Body of pancreas (tissue), 4 donors: ENCODE results near the gene LACTB. TPM values are rescaled to one million over a fixed set of nuclear protein-coding genes. Genes with fewer than 3 reads are reported as not detected.

ENCODE experiments used
- ATAC-seq: fragments of 150-250 bp; one replicate; pipeline ENCODE4 v1.9.1; 2016
- DNase-seq, 4 donors: peaks; one replicate each; pipeline ENCODE4 v3.0.0-alpha.2; 2019
- H3K27ac ChIP-seq, 4 donors: fragments of 200-600 bp; sonication (generic); 1 replicate in 3 of 4; 2 replicates in 1 of 4; pipeline versions ENCODE4 v1.5.1 to v1.6.1; 2016 to 2019; ENCODE audit warnings: mild to moderate bottlenecking in 1 of 4, mixed read lengths in 1 of 4, moderate library complexity in 1 of 4
- H3K27me3 ChIP-seq, 2 donors: fragments of 200-600 bp; sonication (generic); one replicate each; pipeline ENCODE4 v1.6.0; 2016; ENCODE audit warnings: mild to moderate bottlenecking in 1 of 2
- H3K36me3 ChIP-seq, 2 donors: fragments of 200-600 bp; sonication (generic); replicated peaks in 1 of 2; 2 replicates each; pipeline ENCODE4 v1.5.1; 2016; ENCODE audit warnings: low read depth in 2 of 2; ENCODE audit not compliant: insufficient read depth in 1 of 2
- H3K4me1 ChIP-seq: fragments of 200-600 bp; sonication (generic); one replicate; pipeline ENCODE4 v1.6.0; 2016
- H3K4me3 ChIP-seq, 2 donors: fragments of 200-600 bp; sonication (generic); 1 replicate in 1 of 2; 2 replicates in 1 of 2; pipeline ENCODE4 v1.5.1; 2016 to 2019
- H3K9me3 ChIP-seq, 3 donors: fragments of 200-600 bp; sonication (generic); 1 replicate in 2 of 3; 2 replicates in 1 of 3; pipeline ENCODE4 v1.5.1; 2016
- POLR2A ChIP-seq, 3 donors: fragments of 450-650 bp; IDR thresholded peaks; one replicate each; pipeline ENCODE4 v1.6.1; 2016; ENCODE audit warnings: antibody characterized with exemption in 3 of 3, mild to moderate bottlenecking in 2 of 3
- WGBS, 2 donors: methylation state at CpG; one replicate each; pipeline ENCODE4 v1.1.5; 2017; 5-methylcytosine and 5-hydroxymethylcytosine counted together
- intact Hi-C: fragments of 100-400 bp; cut with DNase I; formaldehyde crosslinking; loops from one replicate; pipeline ENCODE4 v1.15.1; 2023
- total RNA-seq, 2 donors: library from RNA; depleted of rRNA; stranded (reverse); fragments of >200 nt; gene quantifications; one replicate each; pipeline ENCODE4 v1.1.0, GENCODE V29; 2016
- TF ChIP-seq, protein P1 (sequence below), 7 experiments: fragments of 450-650 bp in 4 of 7; fragments of 200-600 bp in 3 of 7; sonication (generic) in 3 of 7; IDR thresholded peaks; one replicate each; pipeline ENCODE4 v1.5.1; 2016 to 2019; ENCODE audit warnings: antibody characterized with exemption in 7 of 7

The LACTB gene
- total RNA-seq, 2 donors from 2014 or later: 7.6 to 8.6 TPM

DNA sequence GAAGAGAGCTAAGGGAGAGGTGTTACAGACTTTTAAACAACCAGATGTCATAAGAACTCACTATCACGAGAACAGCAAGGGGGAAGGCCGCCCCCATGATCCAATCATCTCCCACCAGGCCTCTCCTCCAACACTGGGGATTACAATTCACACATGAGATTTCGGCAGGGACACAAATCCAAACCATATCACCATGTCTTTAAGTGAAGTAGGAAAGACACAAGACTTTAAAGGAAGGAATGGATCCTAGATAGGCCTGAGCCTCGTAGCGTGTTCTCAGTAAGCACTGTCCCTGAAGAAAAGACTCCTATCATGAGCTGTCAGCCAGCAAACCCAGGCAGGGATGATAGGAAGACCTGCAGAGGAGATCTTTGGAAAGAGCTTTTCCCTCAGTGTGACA is 50.7 kb downstream of the LACTB start:
- Histone ChIP-seq H3K27ac (no peak overlapping the region), H3K9me3 (no peaks in the 10 kb centered on the region), H3K4me1 (no peaks in the 10 kb centered on the region), H3K27me3 (no peaks in the 10 kb centered on the region), H3K4me3 (no peak overlapping the region), H3K36me3 (no peaks in the 10 kb centered on the region)
- ATAC-seq: no peak
- no peak for DNase-seq
- TF ChIP-seq, protein P1, sequence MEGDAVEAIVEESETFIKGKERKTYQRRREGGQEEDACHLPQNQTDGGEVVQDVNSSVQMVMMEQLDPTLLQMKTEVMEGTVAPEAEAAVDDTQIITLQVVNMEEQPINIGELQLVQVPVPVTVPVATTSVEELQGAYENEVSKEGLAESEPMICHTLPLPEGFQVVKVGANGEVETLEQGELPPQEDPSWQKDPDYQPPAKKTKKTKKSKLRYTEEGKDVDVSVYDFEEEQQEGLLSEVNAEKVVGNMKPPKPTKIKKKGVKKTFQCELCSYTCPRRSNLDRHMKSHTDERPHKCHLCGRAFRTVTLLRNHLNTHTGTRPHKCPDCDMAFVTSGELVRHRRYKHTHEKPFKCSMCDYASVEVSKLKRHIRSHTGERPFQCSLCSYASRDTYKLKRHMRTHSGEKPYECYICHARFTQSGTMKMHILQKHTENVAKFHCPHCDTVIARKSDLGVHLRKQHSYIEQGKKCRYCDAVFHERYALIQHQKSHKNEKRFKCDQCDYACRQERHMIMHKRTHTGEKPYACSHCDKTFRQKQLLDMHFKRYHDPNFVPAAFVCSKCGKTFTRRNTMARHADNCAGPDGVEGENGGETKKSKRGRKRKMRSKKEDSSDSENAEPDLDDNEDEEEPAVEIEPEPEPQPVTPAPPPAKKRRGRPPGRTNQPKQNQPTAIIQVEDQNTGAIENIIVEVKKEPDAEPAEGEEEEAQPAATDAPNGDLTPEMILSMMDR (IDR thresholded peaks at IDR 0.05): no peak
- TF ChIP-seq POLR2A (IDR thresholded peaks at IDR 0.05): no peak
- intact Hi-C loops: no loop called here
- WGBS, 2 donors: 93 to 98% methylated on average over 5 of the region's 5 CpGs

DNA sequence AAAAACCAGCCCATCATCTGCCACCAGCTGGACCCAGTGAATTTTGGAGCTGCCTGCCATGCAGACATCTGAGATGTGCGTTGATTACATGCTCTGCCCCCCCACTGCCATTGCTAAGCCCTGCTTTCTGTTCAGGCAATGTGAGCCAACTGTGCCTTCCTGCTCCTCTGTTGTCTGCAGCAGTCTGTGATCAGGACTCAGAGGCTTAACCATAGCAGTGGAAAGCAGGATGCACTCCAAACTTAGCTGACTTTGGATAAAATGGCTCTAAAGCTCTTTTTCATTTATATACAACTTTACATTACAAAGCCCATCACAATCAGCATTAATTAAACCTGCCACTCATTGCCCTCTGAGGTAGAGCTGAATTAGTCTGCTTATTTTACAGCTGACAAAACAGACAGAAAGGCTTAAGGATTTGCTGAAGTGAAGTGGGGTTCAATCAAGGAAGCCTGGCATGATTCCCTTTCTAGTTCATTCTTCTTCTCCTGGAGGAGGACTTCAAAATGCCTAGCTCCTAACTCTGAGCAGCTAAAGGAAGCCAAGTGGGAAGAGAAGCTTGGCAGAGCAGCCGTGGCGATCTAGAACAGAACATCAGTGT is 51.3 kb downstream of the LACTB start:
- intact Hi-C loops: no loop called here
- Histone ChIP-seq H3K4me3 (no peak overlapping the region), H3K4me1 (no peaks in the 10 kb centered on the region), H3K27me3 (no peaks in the 10 kb centered on the region), H3K27ac (no peak overlapping the region), H3K9me3 (no peaks in the 10 kb centered on the region), H3K36me3 (no peaks in the 10 kb centered on the region)
- 80 to 90% methylated on average over 3 of the region's 3 CpGs for WGBS, 2 donors
- DNase-seq (no peak), ATAC-seq (no peak)
- TF ChIP-seq, protein P1 (IDR thresholded peaks at IDR 0.05): no peak
- TF ChIP-seq POLR2A (IDR thresholded peaks at IDR 0.05): no peak

DNA sequence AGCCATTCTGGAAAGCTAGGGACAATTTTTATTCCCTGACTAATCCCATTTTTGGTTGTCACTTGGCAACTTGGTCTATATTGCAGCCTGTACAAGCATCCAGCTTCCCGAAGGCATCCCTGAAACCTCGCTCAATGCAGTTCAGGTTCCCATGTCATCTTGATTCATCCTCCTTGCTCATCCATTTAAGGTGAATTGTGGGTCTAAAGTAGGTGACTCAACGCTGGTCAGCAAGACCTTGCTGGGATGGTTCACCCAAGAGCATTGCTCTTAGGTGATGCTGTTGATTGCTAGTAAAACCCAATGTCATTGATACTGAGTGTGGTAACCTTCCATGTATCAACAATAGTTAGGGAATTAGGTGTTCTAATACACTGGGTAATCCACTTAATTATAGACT is 54.6 kb downstream of the LACTB start:
- intact Hi-C loops: no loop called here
- no peaks in the 10 kb centered on the region for H3K27me3 ChIP-seq
- no peaks in the 10 kb centered on the region for H3K9me3 ChIP-seq
- WGBS, 2 donors: 87 to 95% methylated on average over 3 of the region's 3 CpGs
- H3K27ac ChIP-seq: no peak overlapping the region
- H3K36me3 ChIP-seq: no peaks in the 10 kb centered on the region
- H3K4me1 ChIP-seq: no peaks in the 10 kb centered on the region
- ATAC-seq: no peak
- H3K4me3 ChIP-seq: no peak overlapping the region
- DNase-seq: no peak
- TF ChIP-seq, protein P1 (IDR thresholded peaks at IDR 0.05): no peak
- TF ChIP-seq POLR2A (IDR thresholded peaks at IDR 0.05): no peak

DNA sequence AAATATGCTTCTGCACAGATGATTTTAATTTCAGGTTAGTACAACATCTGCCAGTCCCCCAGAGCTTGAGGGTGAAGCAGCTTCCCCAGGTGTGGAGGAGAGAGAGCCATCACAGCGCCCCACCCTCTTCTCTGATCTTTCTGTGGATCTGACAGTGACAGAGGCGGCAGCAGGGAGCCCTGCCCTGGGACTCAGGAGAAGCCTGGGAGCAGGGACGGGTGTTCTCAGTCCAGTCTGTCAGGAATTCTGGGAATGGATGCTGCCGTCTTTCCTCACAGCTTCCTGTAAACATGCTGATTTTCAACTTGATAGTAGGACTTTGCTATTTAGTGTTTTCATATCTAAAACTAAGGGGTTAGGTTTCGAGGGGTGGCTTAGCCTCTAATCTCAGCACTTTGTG is 56.4 kb downstream of the LACTB start:
- no peak for DNase-seq
- no peak for TF ChIP-seq POLR2A (IDR thresholded peaks at IDR 0.05)
- TF ChIP-seq, protein P1 (IDR thresholded peaks at IDR 0.05): no peak
- Histone ChIP-seq H3K27ac (no peak overlapping the region), H3K27me3 (no peaks in the 10 kb centered on the region), H3K36me3 (no peaks in the 10 kb centered on the region), H3K4me3 (no peak overlapping the region), H3K4me1 (no peaks in the 10 kb centered on the region), H3K9me3 (no peaks in the 10 kb centered on the region)
- no peak for ATAC-seq
- 37 to 41% methylated on average over 3 to 5 of the region's 5 CpGs for WGBS, 2 donors
- intact Hi-C loops: no loop called here

DNA sequence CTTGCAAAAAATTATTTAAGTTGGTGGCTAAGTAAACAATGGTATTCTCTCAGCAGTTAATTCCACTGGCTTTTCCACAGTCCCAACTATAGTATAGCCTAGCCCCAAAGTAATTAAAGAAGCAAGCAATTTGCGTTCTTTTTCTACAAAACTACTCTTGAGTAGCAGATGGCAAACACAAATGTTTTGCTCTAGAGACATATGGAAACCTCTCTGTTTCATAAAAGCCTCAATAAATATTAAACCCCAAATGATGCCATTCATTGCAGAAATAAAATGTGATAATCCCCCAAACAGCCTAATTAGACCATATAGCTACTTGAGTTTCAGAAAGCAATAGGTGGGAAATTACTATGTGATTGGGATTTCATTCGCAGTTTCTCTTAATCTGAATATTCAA is 59.1 kb downstream of the LACTB start:
- no peaks in the 10 kb centered on the region for H3K36me3 ChIP-seq
- no peak for DNase-seq
- H3K27ac ChIP-seq: no peak overlapping the region
- H3K27me3 ChIP-seq: no peaks in the 10 kb centered on the region
- WGBS, 2 donors: 92 to 97% methylated on average over 2 of the region's 2 CpGs
- ATAC-seq: no peak
- no peaks in the 10 kb centered on the region for H3K9me3 ChIP-seq
- intact Hi-C loops: no loop called here
- H3K4me1 ChIP-seq: no peaks in the 10 kb centered on the region
- no peak for TF ChIP-seq POLR2A (IDR thresholded peaks at IDR 0.05)
- TF ChIP-seq, protein P1 (IDR thresholded peaks at IDR 0.05): no peak
- no peak overlapping the region for H3K4me3 ChIP-seq
